ENCODE results near the gene CCL28.

DNA sequence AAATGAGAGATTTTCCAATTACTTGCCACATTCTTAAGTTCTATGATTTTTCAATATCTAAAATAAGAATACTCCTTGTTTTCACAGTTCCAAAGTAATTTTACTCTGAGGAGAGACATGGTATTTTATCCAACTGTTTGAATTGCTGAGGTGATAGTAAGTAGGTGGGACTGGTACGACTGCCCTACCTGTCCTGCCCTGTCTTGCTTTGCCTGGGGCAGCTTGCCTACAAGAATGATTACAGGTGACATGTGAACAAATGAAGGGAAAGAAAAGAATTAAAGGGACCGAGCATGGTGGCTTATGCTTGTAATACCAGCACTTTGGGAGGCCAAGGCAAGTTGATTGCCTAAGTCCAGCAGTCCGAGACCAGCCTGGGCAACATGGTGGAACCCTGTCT lies 57.4 kb downstream of the CCL28 start:
- TF ChIP-seq, protein P1, sequence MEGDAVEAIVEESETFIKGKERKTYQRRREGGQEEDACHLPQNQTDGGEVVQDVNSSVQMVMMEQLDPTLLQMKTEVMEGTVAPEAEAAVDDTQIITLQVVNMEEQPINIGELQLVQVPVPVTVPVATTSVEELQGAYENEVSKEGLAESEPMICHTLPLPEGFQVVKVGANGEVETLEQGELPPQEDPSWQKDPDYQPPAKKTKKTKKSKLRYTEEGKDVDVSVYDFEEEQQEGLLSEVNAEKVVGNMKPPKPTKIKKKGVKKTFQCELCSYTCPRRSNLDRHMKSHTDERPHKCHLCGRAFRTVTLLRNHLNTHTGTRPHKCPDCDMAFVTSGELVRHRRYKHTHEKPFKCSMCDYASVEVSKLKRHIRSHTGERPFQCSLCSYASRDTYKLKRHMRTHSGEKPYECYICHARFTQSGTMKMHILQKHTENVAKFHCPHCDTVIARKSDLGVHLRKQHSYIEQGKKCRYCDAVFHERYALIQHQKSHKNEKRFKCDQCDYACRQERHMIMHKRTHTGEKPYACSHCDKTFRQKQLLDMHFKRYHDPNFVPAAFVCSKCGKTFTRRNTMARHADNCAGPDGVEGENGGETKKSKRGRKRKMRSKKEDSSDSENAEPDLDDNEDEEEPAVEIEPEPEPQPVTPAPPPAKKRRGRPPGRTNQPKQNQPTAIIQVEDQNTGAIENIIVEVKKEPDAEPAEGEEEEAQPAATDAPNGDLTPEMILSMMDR (conservative IDR thresholded peaks at IDR 0.05; ENCODE audit: low read length), result no peak
- no peak for TF ChIP-seq EZH2phosphoT487 (IDR thresholded peaks at IDR 0.05; ENCODE audit: borderline replicate concordance, low read depth, low read length)
